NCI-H69 (cell line): Measurements from ENCODE around the gene CARD14.
"Not testable (repeated sequence)": the region's sequence is repeated elsewhere in the genome, so short reads cannot be mapped to it uniquely, and the experiment has no call there.

ENCODE experiments used
- DNase-seq: peaks from one replicate; lab custom pipeline; 2025; lab: John Stamatoyannopoulos, UW

The CARD14 gene

GRCh38 chr17:80147035-80147822, 22.6 kb upstream of the CARD14 start, which contains the start of gene EIF4A3:
Gene EIF4A3 (minus strand): TSS chr17:80147128. CDS start chr17:80146961, 167 bp downstream.
- DNase-seq: peak; percentile 100

- DNase-seq: no peak
Observed at GRCh38 chr17:80151333-80151732, 18.5 kb upstream of the CARD14 start.

GRCh38 chr17:80152081-80152702, 17.6 kb upstream of the CARD14 start:
- no peak for DNase-seq

GRCh38 chr17:80153004-80153403, 16.8 kb upstream of the CARD14 start:
- no peak for DNase-seq

GRCh38 chr17:80154166-80154565, 15.7 kb upstream of the CARD14 start:
- DNase-seq: no peak

GRCh38 chr17:80155600-80155999, 14.2 kb upstream of the CARD14 start:
- DNase-seq: not testable (repeated sequence)

- DNase-seq: no peak
Observed at GRCh38 chr17:80158846-80159245, 11.0 kb upstream of the CARD14 start.

GRCh38 chr17:80160536-80160935, 9.3 kb upstream of the CARD14 start:
- no peak for DNase-seq

GRCh38 chr17:80163336-80163735, 6.5 kb upstream of the CARD14 start:
- no peak for DNase-seq

GRCh38 chr17:80164185-80164584, 5.6 kb upstream of the CARD14 start:
- DNase-seq: no peak

- no peak for DNase-seq
Observed at GRCh38 chr17:80166446-80166845, 3.4 kb upstream of the CARD14 start.

GRCh38 chr17:80168371-80168770, 1.5 kb upstream of the CARD14 start:
- DNase-seq: peak; percentile 36

GRCh38 chr17:80169107-80169506, 723 bp upstream of the CARD14 start:
- DNase-seq: no peak

GRCh38 chr17:80171681-80172080, 1.9 kb downstream of the CARD14 start:
- no peak for DNase-seq

- DNase-seq: no peak
Observed at GRCh38 chr17:80173126-80173525, 3.3 kb downstream of the CARD14 start.

GRCh38 chr17:80173916-80174315, 4.1 kb downstream of the CARD14 start:
- DNase-seq: no peak

GRCh38 chr17:80176757-80177156, 6.9 kb downstream of the CARD14 start:
- DNase-seq: no peak

GRCh38 chr17:80177986-80178595, 8.3 kb downstream of the CARD14 start:
- no peak for DNase-seq

- DNase-seq: no peak
Observed at GRCh38 chr17:80180192-80180591, 10.4 kb downstream of the CARD14 start.

- no peak for DNase-seq
Observed at GRCh38 chr17:80181431-80181830, 11.6 kb downstream of the CARD14 start.

- DNase-seq: no peak
Observed at GRCh38 chr17:80182118-80182844, 12.5 kb downstream of the CARD14 start.

- DNase-seq: no peak
Observed at GRCh38 chr17:80182845-80183223, 13.0 kb downstream of the CARD14 start.
